B cell (primary cell): ENCODE results near the gene FEZF2. TPM values are rescaled to one million over a fixed set of nuclear protein-coding genes. Genes with fewer than 3 reads are reported as not detected.

Experiments
- ATAC-seq: fragments of 200-7000 bp; cut with Tn5 transposase; one replicate; pipeline ENCODE4 v1.10.0; 2021; ENCODE audit warnings: low read depth, mild to moderate bottlenecking, moderate number of reproducible peaks, moderate library complexity
- CTCF ChIA-PET: fragments of 350-600 bp; sonication (Branson Sonifier 250); formaldehyde crosslinking; loops from one replicate; lab custom pipeline; 2021; ENCODE audit warnings: antibody characterized with exemption, inconsistent platforms; lab: Charles Lee
- POLR2A ChIA-PET: fragments of 350-600 bp; sonication (Branson Sonifier 250); formaldehyde crosslinking; loops from one replicate; lab custom pipeline; 2021; ENCODE audit warnings: antibody characterized with exemption; lab: Charles Lee
- DNase-seq: peaks from one replicate; pipeline ENCODE4 v3.0.0; 2013
- H2AFZ ChIP-seq: 2 replicates; pipeline ENCODE4 v1.6.1; 2012; ENCODE audit warnings: mild to moderate bottlenecking, low read depth, low read length; ENCODE audit not compliant: insufficient read depth, poor library complexity, severe bottlenecking
- H3K27ac ChIP-seq, 2 donors: 1 replicate in 1 of 2; 2 replicates in 1 of 2; pipeline ENCODE4 v1.5.1; 2012 to 2013; ENCODE audit warnings: low read length in 2 of 2, mild to moderate bottlenecking in 2 of 2, moderate library complexity in 1 of 2
- H3K27me3 ChIP-seq, 4 experiments: fragments of 200-600 bp in 1 of 4; sonication (generic) in 1 of 4; replicated peaks in 1 of 4; 1 replicate in 2 of 4; 2 replicates in 2 of 4; pipeline versions ENCODE4 v1.6.1 to v1.7.0; 2013 to 2016; ENCODE audit warnings: low read length in 3 of 4, mild to moderate bottlenecking in 2 of 4, mixed read lengths in 1 of 4, moderate library complexity in 1 of 4; ENCODE audit not compliant: insufficient read depth in 4 of 4, control insufficient read depth in 3 of 4; ENCODE audit errors: control extremely low read depth in 1 of 4
- H3K36me3 ChIP-seq, 2 experiments: replicated peaks in 1 of 2; 1 replicate in 1 of 2; 2 replicates in 1 of 2; pipeline versions ENCODE4 v1.6.1 to v1.7.1; 2013; ENCODE audit warnings: low read length in 1 of 2; ENCODE audit not compliant: insufficient read depth in 2 of 2, control insufficient read depth in 1 of 2; ENCODE audit errors: control extremely low read depth in 1 of 2, extremely low read depth in 1 of 2
- H3K4me1 ChIP-seq, 2 donors: fragments of 200-600 bp in 1 of 2; sonication (generic) in 1 of 2; 1 replicate in 1 of 2; 2 replicates in 1 of 2; pipeline versions ENCODE4 v1.5.1 to v1.6.1; 2013 to 2017; ENCODE audit warnings: low read length in 2 of 2; ENCODE audit not compliant: control insufficient read depth in 2 of 2, insufficient read depth in 2 of 2
- H3K4me2 ChIP-seq: replicated peaks from 2 replicates; pipeline ENCODE3; 2012; ENCODE audit warnings: mild to moderate bottlenecking, low read depth, low read length; ENCODE audit not compliant: poor library complexity, severe bottlenecking
- H3K4me3 ChIP-seq, 5 experiments: fragments of 200-600 bp in 1 of 5; sonication (generic) in 1 of 5; 1 replicate in 3 of 5; 2 replicates in 2 of 5; pipeline versions ENCODE4 v1.5.1 to v1.7.0; 2011 to 2016; ENCODE audit warnings: low read length in 4 of 5, mild to moderate bottlenecking in 4 of 5, low read depth in 2 of 5, control low read depth in 1 of 5, moderate library complexity in 1 of 5; ENCODE audit not compliant: insufficient read depth in 1 of 5; ENCODE audit errors: control extremely low read depth in 1 of 5, extremely low read depth in 1 of 5
- H3K79me2 ChIP-seq: fragments of 200-600 bp; sonication (generic); one replicate; pipeline ENCODE4 v1.6.0; 2016; ENCODE audit warnings: low read length; ENCODE audit not compliant: control insufficient read depth, insufficient read depth
- H3K9ac ChIP-seq: fragments of 200-600 bp; sonication (generic); 2 replicates; pipeline ENCODE4 v1.6.1; 2017; ENCODE audit warnings: mild to moderate bottlenecking, low read length, moderate library complexity
- H3K9me3 ChIP-seq, 3 donors: one replicate each; pipeline versions ENCODE4 v1.6.1 to v1.7.1; 2013; ENCODE audit warnings: low read length in 2 of 3; ENCODE audit not compliant: control insufficient read depth in 2 of 3, insufficient read depth in 1 of 3; ENCODE audit errors: control extremely low read depth in 1 of 3
- H4K20me1 ChIP-seq: 2 replicates; pipeline ENCODE4 v1.6.0; 2012; ENCODE audit warnings: mild to moderate bottlenecking, low read length; ENCODE audit not compliant: insufficient read depth, control insufficient read depth, poor library complexity, severe bottlenecking
- H3K27ac Mint-ChIP-seq: one replicate; pipeline ENCODE4 v1.8.0; 2021; ENCODE audit warnings: mixed read lengths
- H3K27me3 Mint-ChIP-seq: one replicate; pipeline ENCODE4 v1.8.0; 2021; ENCODE audit warnings: mixed read lengths
- H3K4me1 Mint-ChIP-seq: one replicate; pipeline ENCODE4 v1.8.0; 2021; ENCODE audit warnings: mixed read lengths
- H3K4me3 Mint-ChIP-seq: one replicate; pipeline ENCODE4 v1.8.0; 2021; ENCODE audit warnings: mixed read lengths
- H3K9me3 Mint-ChIP-seq: one replicate; pipeline ENCODE4 v1.8.0; 2022; ENCODE audit warnings: mixed read lengths; ENCODE audit not compliant: insufficient read depth
- CTCF ChIP-seq: fragments of 200-600 bp; IDR thresholded peaks from one replicate; pipeline ENCODE4 v1.8.0; 2022; ENCODE audit warnings: antibody characterized with exemption, mild to moderate bottlenecking
- EZH2 ChIP-seq: IDR thresholded peaks from 2 replicates; pipeline ENCODE4 v1.6.1; 2012; ENCODE audit warnings: borderline replicate concordance, low read depth, mild to moderate bottlenecking, moderate library complexity, low read length; ENCODE audit not compliant: insufficient read depth, poor library complexity, severe bottlenecking
- WGBS: methylation state at CpG from one replicate; pipeline ENCODE4 v1.1.5; 2013; ENCODE audit warnings: missing lambda C conversion rate; ENCODE audit not compliant: insufficient coverage; 5-methylcytosine and 5-hydroxymethylcytosine counted together
- intact Hi-C: fragments of 100-400 bp; cut with micrococcal nuclease; formaldehyde crosslinking; loops from one replicate; pipeline ENCODE4 v1.10.0; 2022
- polyA minus RNA-seq: library from RNA; depleted of rRNA, polyadenylated mRNA; stranded (reverse); fragments of >200 nt; gene quantifications from 2 replicates; pipeline ENCODE4 v1.2.3, GENCODE V29; 2012
- polyA plus RNA-seq: library from polyadenylated mRNA; depleted of rRNA; stranded (reverse); fragments of >200 nt; gene quantifications from 2 replicates; pipeline ENCODE4 v1.2.3, GENCODE V29; 2012
- total RNA-seq, 2 donors: library from RNA; stranded (reverse); fragments of 120-200 nt in 1 of 2; gene quantifications; 1 replicate in 1 of 2; 2 replicates in 1 of 2; pipeline versions ENCODE4 v1.2.3 to v1.2.4, GENCODE V29; 2013 to 2022

The FEZF2 gene
- total RNA-seq (not detected in 2 replicates), polyA plus RNA-seq (not detected in 2 replicates), polyA minus RNA-seq (not detected in 2 replicates)
- total RNA-seq (2013), result not detected

- Mint-ChIP-seq H3K9me3 (no peaks in the 10 kb centered on the region), H3K4me1 (peaks cover 4% of the 10 kb centered on the region), H3K27ac (no peak within 1 kb of the TSS), H3K4me3 (no peak within 1 kb of the TSS), H3K27me3 (peaks cover 72% of the 10 kb centered on the region)
- Histone ChIP-seq H3K9ac (no peak within 1 kb of the TSS), H3K79me2 (no peaks in the 10 kb centered on the region), H2AFZ (no peak within 1 kb of the TSS), H3K27me3 (peaks cover 0 to 75% (median 32%) of the 10 kb centered on the region in 4 experiments), H4K20me1 (no peaks in the 10 kb centered on the region), H3K4me3 (no peak within 1 kb of the TSS), H3K4me2 (no peak within 1 kb of the TSS), H3K9me3 (peaks cover 0 to 45% (median 0%) of the 10 kb centered on the region in 3 donors), H3K36me3 (no peaks in the 10 kb centered on the region), H3K4me1 (no peaks in the 10 kb centered on the region), H3K27ac (no peak within 1 kb of the TSS)
- intact Hi-C loops, result no loop called here
- 14% methylated on average over 17 of the region's 28 CpGs for WGBS
- CTCF ChIA-PET, result no interaction called here
- DNase-seq (no peak), ATAC-seq (no peak)
- POLR2A ChIA-PET, result no interaction called here
- no peak for TF ChIP-seq EZH2
- no peak for TF ChIP-seq CTCF
Measured at GRCh38 chr3:62373215-62373614, at the start of gene FEZF2. Gene FEZF2, minus strand, starts transcription at chr3:62373550. Its CDS starts 682 bp downstream, at chr3:62372868.

- Mint-ChIP-seq H3K9me3 (no peaks in the 10 kb centered on the region), H3K27ac (no peak overlapping the region), H3K4me1 (no peaks in the 10 kb centered on the region), H3K4me3 (no peak overlapping the region), H3K27me3 (peaks cover 2% of the 10 kb centered on the region)
- WGBS, result 100% methylated on average over 2 of the region's 10 CpGs
- no peaks in the 10 kb centered on the region for H4K20me1 ChIP-seq
- CTCF ChIA-PET, result no interaction called here
- DNase-seq (no peak), ATAC-seq (no peak)
- TF ChIP-seq EZH2 (no peak), CTCF (no peak)
- no peaks in the 10 kb centered on the region for H3K36me3 ChIP-seq
- no peaks in the 10 kb centered on the region for H3K9me3 ChIP-seq
- POLR2A ChIA-PET, result no interaction called here
- H3K9ac ChIP-seq, result no peak overlapping the region
- no peak overlapping the region for H3K4me3 ChIP-seq
- no peaks in the 10 kb centered on the region for H3K27me3 ChIP-seq
- intact Hi-C loops, result no loop called here
- H3K4me2 ChIP-seq, result no peak overlapping the region
- no peaks in the 10 kb centered on the region for H3K79me2 ChIP-seq
- no peak overlapping the region for H2AFZ ChIP-seq
- H3K27ac ChIP-seq, result no peak overlapping the region
- no peaks in the 10 kb centered on the region for H3K4me1 ChIP-seq
Measured at GRCh38 chr3:62421207-62421606, 47.9 kb upstream of the FEZF2 start.
